HCT116 (cell line): Measurements from ENCODE around the gene MDFI.

Experiments used
- CEBPB ChIP-seq: IDR thresholded peaks from 2 replicates; pipeline ENCODE4 v1.6.1; 2012; ENCODE audit warnings: low read depth
- ELF1 ChIP-seq: IDR thresholded peaks from 2 replicates; pipeline ENCODE4 v1.6.1; 2012; ENCODE audit warnings: low read depth, borderline replicate concordance
- EZH2 ChIP-seq: fragments of 200-600 bp; sonication (generic); IDR thresholded peaks from 2 replicates; pipeline ENCODE4 v1.6.1; 2017; ENCODE audit warnings: antibody characterized with exemption, mixed run types
- FOSL1 ChIP-seq: IDR thresholded peaks from 2 replicates; pipeline ENCODE4 v1.6.1; 2012; ENCODE audit warnings: low read depth
- JUND ChIP-seq: IDR thresholded peaks from 2 replicates; pipeline ENCODE4 v1.6.1; 2012
- POLR2A ChIP-seq: IDR thresholded peaks from 2 replicates; pipeline ENCODE4 v1.7.0; 2011; ENCODE audit warnings: borderline replicate concordance; ENCODE audit not compliant: insufficient read depth, insufficient read length; ENCODE audit errors: extremely low read depth
- POLR2AphosphoS5 ChIP-seq: IDR thresholded peaks from 2 replicates; pipeline ENCODE4 v1.6.1; 2011; ENCODE audit warnings: mild to moderate bottlenecking, low read depth, low read length, moderate library complexity
- SP1 ChIP-seq: IDR thresholded peaks from 2 replicates; pipeline ENCODE4 v1.6.1; 2012; ENCODE audit warnings: low read depth
- YY1 ChIP-seq: IDR thresholded peaks from 2 replicates; pipeline ENCODE4 v1.6.1; 2011; ENCODE audit warnings: low read length, low read depth, moderate library complexity, mild to moderate bottlenecking; ENCODE audit not compliant: insufficient replicate concordance; ENCODE audit errors: extremely low read depth
- TF ChIP-seq, protein P1 (sequence below), 3 experiments: fragments of 200-600 bp in 1 of 3; sonication (generic) in 1 of 3; IDR thresholded peaks in 2 of 3; conservative IDR thresholded peaks in 1 of 3; 2 replicates each; pipeline ENCODE4 v1.5.1; 2012 to 2017; ENCODE audit warnings: low read depth in 2 of 3, low read length in 2 of 3, antibody characterized with exemption in 1 of 3, borderline replicate concordance in 1 of 3, control low read depth in 1 of 3, mild to moderate bottlenecking in 1 of 3, mixed read lengths in 1 of 3, mixed run types in 1 of 3, moderate library complexity in 1 of 3; ENCODE audit not compliant: insufficient read depth in 1 of 3
- TF ChIP-seq, protein P2 (sequence below): IDR thresholded peaks from 2 replicates; pipeline ENCODE4 v1.6.1; 2012
- TF ChIP-seq, protein P3 (sequence below): IDR thresholded peaks from 2 replicates; pipeline ENCODE4 v1.6.1; 2012

DNA sequence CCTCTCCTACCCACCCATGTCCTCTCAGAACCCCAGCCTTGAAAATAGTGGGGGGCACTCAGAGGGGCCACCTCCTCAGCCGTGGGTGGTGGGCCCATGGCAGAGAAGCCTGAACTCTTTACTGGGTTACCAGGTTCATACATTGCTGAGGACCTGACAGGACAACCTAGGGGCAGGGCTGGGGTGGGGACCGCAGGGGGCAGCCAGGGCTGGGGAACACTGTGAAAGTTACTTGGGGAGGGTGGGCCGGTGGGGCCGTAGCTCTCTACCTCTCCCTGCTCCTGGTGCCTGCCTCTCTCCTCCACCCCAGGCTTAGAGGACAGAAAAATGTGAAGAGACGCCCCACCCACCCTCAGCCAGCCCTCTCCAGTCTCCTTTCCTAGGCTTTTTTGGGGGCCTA, 15.4 kb downstream of the MDFI start:
- TF ChIP-seq POLR2A (no peak), ELF1 (no peak), POLR2AphosphoS5 (no peak), SP1 (no peak), YY1 (no peak), EZH2 (no peak), JUND (no peak), FOSL1 (no peak), CEBPB (no peak)
- TF ChIP-seq, protein P1, sequence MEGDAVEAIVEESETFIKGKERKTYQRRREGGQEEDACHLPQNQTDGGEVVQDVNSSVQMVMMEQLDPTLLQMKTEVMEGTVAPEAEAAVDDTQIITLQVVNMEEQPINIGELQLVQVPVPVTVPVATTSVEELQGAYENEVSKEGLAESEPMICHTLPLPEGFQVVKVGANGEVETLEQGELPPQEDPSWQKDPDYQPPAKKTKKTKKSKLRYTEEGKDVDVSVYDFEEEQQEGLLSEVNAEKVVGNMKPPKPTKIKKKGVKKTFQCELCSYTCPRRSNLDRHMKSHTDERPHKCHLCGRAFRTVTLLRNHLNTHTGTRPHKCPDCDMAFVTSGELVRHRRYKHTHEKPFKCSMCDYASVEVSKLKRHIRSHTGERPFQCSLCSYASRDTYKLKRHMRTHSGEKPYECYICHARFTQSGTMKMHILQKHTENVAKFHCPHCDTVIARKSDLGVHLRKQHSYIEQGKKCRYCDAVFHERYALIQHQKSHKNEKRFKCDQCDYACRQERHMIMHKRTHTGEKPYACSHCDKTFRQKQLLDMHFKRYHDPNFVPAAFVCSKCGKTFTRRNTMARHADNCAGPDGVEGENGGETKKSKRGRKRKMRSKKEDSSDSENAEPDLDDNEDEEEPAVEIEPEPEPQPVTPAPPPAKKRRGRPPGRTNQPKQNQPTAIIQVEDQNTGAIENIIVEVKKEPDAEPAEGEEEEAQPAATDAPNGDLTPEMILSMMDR (IDR thresholded peaks at IDR 0.05 in 2 of 3, conservative IDR thresholded peaks at IDR 0.05 in 1 of 3; ENCODE audit: borderline replicate concordance in 1 of 3, insufficient read depth in 1 of 3, low read depth in 2 of 3, low read length in 2 of 3): no peak
- TF ChIP-seq, protein P2, sequence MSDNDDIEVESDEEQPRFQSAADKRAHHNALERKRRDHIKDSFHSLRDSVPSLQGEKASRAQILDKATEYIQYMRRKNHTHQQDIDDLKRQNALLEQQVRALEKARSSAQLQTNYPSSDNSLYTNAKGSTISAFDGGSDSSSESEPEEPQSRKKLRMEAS: no peak
- TF ChIP-seq, protein P3, sequence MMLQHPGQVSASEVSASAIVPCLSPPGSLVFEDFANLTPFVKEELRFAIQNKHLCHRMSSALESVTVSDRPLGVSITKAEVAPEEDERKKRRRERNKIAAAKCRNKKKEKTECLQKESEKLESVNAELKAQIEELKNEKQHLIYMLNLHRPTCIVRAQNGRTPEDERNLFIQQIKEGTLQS: no peak
